OCI-LY7 (cell line): Measurements from ENCODE around the gene RNF183. TPM values are rescaled to one million over a fixed set of nuclear protein-coding genes. Genes with fewer than 3 reads are reported as not detected.
"Not testable (repeated sequence)": the region's sequence is repeated elsewhere in the genome, so short reads cannot be mapped to it uniquely, and the experiment has no call there.

Source experiments
- BruUV-seq: library from RNA; stranded (reverse); fragments of 400-500 nt; replicated peaks from 2 replicates; lab custom pipeline; 2021; lab: Mats Ljungman, UMichigan
- CTCF ChIA-PET: fragments of 300-600 bp; sonication (Branson Sonifier 250); formaldehyde crosslinking; loops from one replicate; lab custom pipeline; 2022; ENCODE audit warnings: antibody characterized with exemption; ENCODE audit not compliant: unreplicated experiment; lab: Charles Lee
- POLR2A ChIA-PET: fragments of 300-600 bp; sonication (Branson Sonifier 250); formaldehyde crosslinking; loops from one replicate; lab custom pipeline; 2022; ENCODE audit warnings: antibody characterized with exemption; lab: Charles Lee
- DNase-seq: peaks from one replicate; pipeline ENCODE4 v3.0.0-alpha.2; 2015; ENCODE audit warnings: low spot score
- H2AFZ ChIP-seq: fragments of 200-600 bp; sonication (generic), shearing (Covaris generic); 2 replicates; pipeline ENCODE4 v1.6.1; 2014; ENCODE audit warnings: mild to moderate bottlenecking, antibody characterized with exemption, low read length, moderate library complexity
- H3K27ac ChIP-seq: fragments of 200-600 bp; sonication (generic); 2 replicates; pipeline ENCODE4 v1.5.1; 2014; ENCODE audit warnings: mixed run types, low read depth, mild to moderate bottlenecking, moderate library complexity, low read length, inconsistent platforms; ENCODE audit not compliant: poor library complexity, severe bottlenecking
- H3K36me3 ChIP-seq: fragments of 200-600 bp; sonication (generic); 2 replicates; pipeline ENCODE4 v1.6.1; 2014; ENCODE audit warnings: mild to moderate bottlenecking, antibody characterized with exemption, low read length, moderate library complexity, mixed read lengths; ENCODE audit not compliant: insufficient read depth
- H3K4me1 ChIP-seq: fragments of 200-600 bp; sonication (generic); 2 replicates; pipeline ENCODE4 v1.5.1; 2014; ENCODE audit warnings: mild to moderate bottlenecking, low read length; ENCODE audit not compliant: insufficient read depth, poor library complexity, severe bottlenecking
- H3K4me2 ChIP-seq: fragments of 200-600 bp; sonication (generic); 2 replicates; pipeline ENCODE4 v1.6.1; 2014; ENCODE audit warnings: mild to moderate bottlenecking, low read length
- H3K4me3 ChIP-seq: fragments of 200-600 bp; sonication (generic); 2 replicates; pipeline ENCODE4 v1.5.1; 2014; ENCODE audit warnings: mild to moderate bottlenecking, low read depth, low read length; ENCODE audit not compliant: poor library complexity, severe bottlenecking
- H3K79me2 ChIP-seq: fragments of 200-600 bp; sonication (generic); 2 replicates; pipeline ENCODE4 v1.6.1; 2016; ENCODE audit warnings: low read depth, mild to moderate bottlenecking, low read length, moderate library complexity, mixed read lengths; ENCODE audit not compliant: insufficient read depth
- H3K9me2 ChIP-seq: fragments of 200-600 bp; sonication (generic); 2 replicates; pipeline ENCODE4 v1.6.1; 2016; ENCODE audit warnings: mild to moderate bottlenecking, low read length, mixed read lengths; ENCODE audit not compliant: insufficient read depth
- H3K9me3 ChIP-seq: fragments of 200-600 bp; sonication (generic); 2 replicates; pipeline ENCODE4 v1.6.1; 2014; ENCODE audit warnings: mild to moderate bottlenecking, mixed run types, low read length, mixed read lengths
- H4K20me1 ChIP-seq: fragments of 200-600 bp; sonication (generic); 2 replicates; pipeline ENCODE4 v1.6.1; 2014; ENCODE audit warnings: mild to moderate bottlenecking, antibody characterized with exemption, low read length, moderate library complexity, mixed read lengths; ENCODE audit not compliant: insufficient read depth
- EZH2phosphoT487 ChIP-seq: fragments of 200-600 bp; sonication (generic); IDR thresholded peaks from 2 replicates; pipeline ENCODE4 v1.6.1; 2018; ENCODE audit warnings: low read depth, borderline replicate concordance, mild to moderate bottlenecking, mixed run types, antibody characterized with exemption, low read length, moderate library complexity, mixed read lengths
- intact Hi-C: fragments of 100-400 bp; cut with micrococcal nuclease; formaldehyde crosslinking; loops from one replicate; pipeline ENCODE4 v1.10.0; 2022; ENCODE audit not compliant: unreplicated experiment
- total RNA-seq, 2 experiments: library from RNA; depleted of rRNA in 1 of 2; stranded (reverse); fragments of >200 nt in 1 of 2; shearing (Covaris generic) in 1 of 2; gene quantifications; 2 replicates each; pipeline ENCODE4 v1.2.3, GENCODE V29; 2014 to 2022
- TF ChIP-seq, protein P1 (sequence below): fragments of 200-600 bp; sonication (generic); conservative IDR thresholded peaks from 2 replicates; pipeline ENCODE4 v1.5.1; 2014; ENCODE audit warnings: mild to moderate bottlenecking, antibody characterized with exemption, low read length, moderate library complexity, mixed read lengths

Gene RNF183
- total RNA-seq, 2 experiments from 2014 or later, result not detected

DNA sequence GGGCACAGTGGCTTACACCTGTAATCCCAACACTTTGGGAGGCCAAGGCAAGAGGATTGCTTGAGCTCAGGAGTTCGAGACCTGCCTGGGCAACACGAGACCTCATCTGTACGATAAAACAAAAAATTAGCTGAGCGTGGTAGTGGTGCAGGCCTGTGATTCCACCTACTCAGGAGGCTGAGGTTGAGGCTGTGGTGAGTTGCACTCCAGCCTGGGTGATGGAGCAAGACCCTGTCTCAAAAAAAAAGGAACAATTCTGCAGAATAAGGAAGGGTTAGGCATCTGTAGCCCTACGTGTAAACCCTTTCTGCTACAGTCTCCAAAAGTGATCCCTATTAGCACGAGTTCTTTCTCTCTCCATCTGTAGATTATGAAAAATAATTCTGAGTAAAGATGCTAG, 47.7 kb downstream of the RNF183 start:
- no peak overlapping the region for H3K27ac ChIP-seq
- ChIA-PET POLR2A (no interaction called here), CTCF (no interaction called here)
- no peaks in the 10 kb centered on the region for H3K79me2 ChIP-seq
- no peak overlapping the region for H2AFZ ChIP-seq
- H4K20me1 ChIP-seq, result no peaks in the 10 kb centered on the region
- peaks cover 20% of the 10 kb centered on the region for H3K36me3 ChIP-seq
- intact Hi-C loops, result no loop called here
- BruUV-seq, result no TSS peak
- H3K9me3 ChIP-seq, result no peaks in the 10 kb centered on the region
- no peak overlapping the region for H3K4me2 ChIP-seq
- no peaks in the 10 kb centered on the region for H3K9me2 ChIP-seq
- H3K4me1 ChIP-seq, result no peaks in the 10 kb centered on the region
- H3K4me3 ChIP-seq, result no peak overlapping the region
- TF ChIP-seq, protein P1, sequence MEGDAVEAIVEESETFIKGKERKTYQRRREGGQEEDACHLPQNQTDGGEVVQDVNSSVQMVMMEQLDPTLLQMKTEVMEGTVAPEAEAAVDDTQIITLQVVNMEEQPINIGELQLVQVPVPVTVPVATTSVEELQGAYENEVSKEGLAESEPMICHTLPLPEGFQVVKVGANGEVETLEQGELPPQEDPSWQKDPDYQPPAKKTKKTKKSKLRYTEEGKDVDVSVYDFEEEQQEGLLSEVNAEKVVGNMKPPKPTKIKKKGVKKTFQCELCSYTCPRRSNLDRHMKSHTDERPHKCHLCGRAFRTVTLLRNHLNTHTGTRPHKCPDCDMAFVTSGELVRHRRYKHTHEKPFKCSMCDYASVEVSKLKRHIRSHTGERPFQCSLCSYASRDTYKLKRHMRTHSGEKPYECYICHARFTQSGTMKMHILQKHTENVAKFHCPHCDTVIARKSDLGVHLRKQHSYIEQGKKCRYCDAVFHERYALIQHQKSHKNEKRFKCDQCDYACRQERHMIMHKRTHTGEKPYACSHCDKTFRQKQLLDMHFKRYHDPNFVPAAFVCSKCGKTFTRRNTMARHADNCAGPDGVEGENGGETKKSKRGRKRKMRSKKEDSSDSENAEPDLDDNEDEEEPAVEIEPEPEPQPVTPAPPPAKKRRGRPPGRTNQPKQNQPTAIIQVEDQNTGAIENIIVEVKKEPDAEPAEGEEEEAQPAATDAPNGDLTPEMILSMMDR, result no peak
- no peak for TF ChIP-seq EZH2phosphoT487
- no peak for DNase-seq

DNA sequence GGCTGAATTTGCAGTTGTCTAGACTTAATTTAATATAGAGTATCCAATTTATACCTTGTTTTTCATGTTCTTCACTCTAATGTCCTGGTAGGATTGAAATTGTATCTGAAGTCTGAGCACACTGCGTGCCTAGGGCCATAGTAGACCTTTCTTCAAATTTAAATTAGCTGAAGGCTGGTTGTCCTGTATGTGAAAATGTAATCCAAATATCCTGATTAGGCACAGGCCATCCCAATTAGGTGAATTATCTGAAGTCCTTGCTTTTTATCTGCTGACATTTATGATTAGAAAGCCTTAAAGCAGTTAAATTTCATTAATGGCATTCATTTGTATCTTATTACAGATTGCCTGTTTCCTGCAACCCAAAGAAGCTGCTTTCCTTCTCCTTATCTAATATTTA, 48.2 kb downstream of the RNF183 start:
- Histone ChIP-seq H3K4me3 (no peak overlapping the region), H3K27ac (no peak overlapping the region), H3K9me3 (no peaks in the 10 kb centered on the region), H3K4me1 (no peaks in the 10 kb centered on the region), H3K36me3 (peaks cover 16% of the 10 kb centered on the region), H3K9me2 (no peaks in the 10 kb centered on the region), H3K79me2 (no peaks in the 10 kb centered on the region), H2AFZ (no peak overlapping the region), H3K4me2 (no peak overlapping the region), H4K20me1 (no peaks in the 10 kb centered on the region)
- no peak for TF ChIP-seq EZH2phosphoT487
- TF ChIP-seq, protein P1, result no peak
- BruUV-seq, result no TSS peak
- POLR2A ChIA-PET, result interaction anchor here (0.9 to 1.1 kb wide), 2 partner anchors 10 to 11 kb away, joined by 3 to 4 read pairs; no protein-coding TSS in a partner anchor
- intact Hi-C loops, result no loop called here
- DNase-seq, result no peak
- CTCF ChIA-PET, result no interaction called here

DNA sequence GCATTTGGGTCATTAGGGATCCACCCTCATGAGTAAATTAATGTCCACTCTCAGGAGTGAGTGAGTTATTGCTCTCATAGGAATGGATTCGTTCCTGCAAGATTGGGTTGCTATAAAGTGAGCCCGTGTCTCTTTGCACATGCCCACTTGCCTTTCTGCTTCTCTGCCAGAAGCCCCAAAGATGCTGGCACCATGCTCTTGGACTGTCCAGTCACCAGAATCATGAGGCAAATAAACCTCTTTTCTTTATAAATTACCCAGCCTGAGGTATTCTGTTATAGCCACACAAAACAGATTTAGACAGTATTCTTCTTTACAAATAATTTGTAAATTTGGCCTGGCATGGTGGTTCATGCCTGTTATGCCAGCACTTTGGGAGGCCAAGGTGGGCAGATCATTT, 52.4 kb downstream of the RNF183 start:
- no peak for TF ChIP-seq EZH2phosphoT487
- TF ChIP-seq, protein P1, result no peak
- H3K79me2 ChIP-seq, result no peaks in the 10 kb centered on the region
- DNase-seq, result no peak
- no peak overlapping the region for H3K4me3 ChIP-seq
- no peaks in the 10 kb centered on the region for H3K36me3 ChIP-seq
- no peaks in the 10 kb centered on the region for H3K9me3 ChIP-seq
- no peak overlapping the region for H2AFZ ChIP-seq
- intact Hi-C loops, result no loop called here
- no peak overlapping the region for H3K27ac ChIP-seq
- ChIA-PET CTCF (no interaction called here), POLR2A (no interaction called here)
- H3K4me2 ChIP-seq, result no peak overlapping the region
- no peaks in the 10 kb centered on the region for H4K20me1 ChIP-seq
- H3K4me1 ChIP-seq, result peaks cover 16% of the 10 kb centered on the region
- H3K9me2 ChIP-seq, result no peaks in the 10 kb centered on the region
- no TSS peak for BruUV-seq

DNA sequence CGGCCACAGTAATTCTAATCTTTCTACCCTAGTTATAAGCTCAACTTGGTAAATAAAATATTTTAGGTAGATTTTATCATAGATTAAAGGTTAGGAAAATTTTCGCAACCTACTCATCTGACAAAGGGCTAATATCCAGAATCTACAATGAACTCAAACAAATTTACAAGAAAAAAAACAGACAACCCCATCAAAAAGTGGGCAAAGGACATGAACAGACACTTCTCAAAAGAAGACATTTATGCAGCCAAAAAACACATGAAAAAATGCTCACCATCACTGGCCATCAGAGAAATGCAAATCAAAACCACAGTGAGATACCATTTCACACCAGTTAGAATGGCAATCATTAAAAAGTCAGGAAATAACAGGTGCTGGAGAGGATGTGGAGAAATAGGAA, 53.5 kb downstream of the RNF183 start:
- BruUV-seq, intact Hi-C loops, H4K20me1 ChIP-seq, H3K9me3 ChIP-seq, H2AFZ ChIP-seq, H3K4me2 ChIP-seq, H3K36me3 ChIP-seq, H3K27ac ChIP-seq, H3K4me3 ChIP-seq, DNase-seq, H3K9me2 ChIP-seq, H3K79me2 ChIP-seq, CTCF ChIA-PET: not testable (repeated sequence)
- POLR2A ChIA-PET, result interaction anchor here (2.1 kb wide), 1 partner anchor 28 kb away, joined by 10 read pairs; the partner anchor contains the start of genes FKBP15 and SLC31A1
- H3K4me1 ChIP-seq, result peaks cover 19% of the 10 kb centered on the region
